NT2/D1 (cell line): ENCODE measurements around the gene CDC37L1.

ENCODE experiments used
- DNase-seq: peaks from one replicate; pipeline ENCODE4 v3.0.0-alpha.2; 2011; ENCODE audit warnings: low read depth, low spot score
- H3K27me3 ChIP-seq: 2 replicates; pipeline ENCODE4 v1.6.0; 2011; ENCODE audit warnings: mild to moderate bottlenecking; ENCODE audit not compliant: insufficient read length, insufficient read depth
- H3K36me3 ChIP-seq: 2 replicates; pipeline ENCODE4 v1.6.1; 2011; ENCODE audit warnings: mild to moderate bottlenecking, low read length, mixed read lengths; ENCODE audit not compliant: insufficient read depth, insufficient read length
- H3K4me1 ChIP-seq: 2 replicates; pipeline ENCODE4 v1.5.1; 2011; ENCODE audit not compliant: insufficient read depth, insufficient read length
- H3K4me3 ChIP-seq: 2 replicates; pipeline ENCODE4 v1.5.1; 2011; ENCODE audit warnings: low read depth; ENCODE audit not compliant: insufficient read length
- H3K9ac ChIP-seq: 2 replicates; pipeline ENCODE4 v1.6.0; 2011; ENCODE audit warnings: low read depth; ENCODE audit not compliant: insufficient read length
- H3K9me3 ChIP-seq: 2 replicates; pipeline ENCODE4 v1.5.1; 2011; ENCODE audit warnings: mild to moderate bottlenecking, low read length; ENCODE audit not compliant: insufficient read depth
- SUZ12 ChIP-seq: IDR thresholded peaks from 2 replicates; pipeline ENCODE4 v1.6.1; 2011; ENCODE audit not compliant: insufficient read length, insufficient read depth; ENCODE audit errors: extremely low read depth
- YY1 ChIP-seq: IDR thresholded peaks from 2 replicates; pipeline ENCODE4 v1.6.1; 2011; ENCODE audit not compliant: insufficient read length, insufficient read depth
- ZNF274 ChIP-seq: IDR thresholded peaks from 2 replicates; pipeline ENCODE4 v1.6.1; 2011; ENCODE audit warnings: mild to moderate bottlenecking, low read depth, low read length

CDC37L1 gene

GRCh38 chr9:4679268-4680172, at the start of gene CDC37L1:
Gene CDC37L1 (plus strand): TSS chr9:4679569. CDS start chr9:4679768, 199 bp downstream.
- no peaks in the 10 kb centered on the region for H3K9me3 ChIP-seq
- peaks cover 3% of the 10 kb centered on the region for H3K36me3 ChIP-seq
- DNase-seq, result peak; percentile 92
- H3K27me3 ChIP-seq, result no peaks in the 10 kb centered on the region
- H3K9ac ChIP-seq, result peak within 1 kb of the TSS; percentile 92
- H3K4me1 ChIP-seq, result no peaks in the 10 kb centered on the region
- no peak for TF ChIP-seq SUZ12
- peak; percentile 11 for TF ChIP-seq YY1
- no peak for TF ChIP-seq ZNF274
- H3K4me3 ChIP-seq, result peak within 1 kb of the TSS; percentile 90

DNA sequence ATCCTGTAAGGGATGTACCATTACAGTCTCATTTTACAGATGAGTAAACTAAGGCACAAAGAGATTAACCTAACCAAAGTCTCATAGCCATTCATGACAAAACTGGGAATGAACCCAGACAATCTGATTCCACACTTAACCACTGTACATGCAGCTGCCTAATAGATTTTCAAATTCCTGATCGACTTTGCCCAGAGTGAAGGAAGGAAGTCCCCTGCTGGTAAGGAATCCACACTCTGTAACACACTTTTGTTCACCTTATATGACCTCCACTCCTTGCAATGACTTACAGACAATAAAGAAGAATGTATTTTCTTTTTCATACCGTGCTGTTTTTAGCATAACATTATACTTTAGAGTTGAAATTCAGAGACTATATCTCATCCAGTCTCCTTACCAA, 48.5 kb upstream of the CDC37L1 start:
- Histone ChIP-seq H3K27me3 (no peaks in the 10 kb centered on the region), H3K9ac (no peak overlapping the region), H3K4me3 (no peak overlapping the region), H3K4me1 (no peaks in the 10 kb centered on the region), H3K36me3 (no peaks in the 10 kb centered on the region), H3K9me3 (no peaks in the 10 kb centered on the region)
- TF ChIP-seq YY1 (no peak), ZNF274 (no peak), SUZ12 (no peak)
- DNase-seq, result no peak

- no peaks in the 10 kb centered on the region for H3K9me3 ChIP-seq
- DNase-seq, result no peak
- H3K4me1 ChIP-seq, result no peaks in the 10 kb centered on the region
- H3K36me3 ChIP-seq, result no peaks in the 10 kb centered on the region
- no peak for TF ChIP-seq YY1
- no peak for TF ChIP-seq SUZ12
- TF ChIP-seq ZNF274, result no peak
- no peak overlapping the region for H3K9ac ChIP-seq
- no peaks in the 10 kb centered on the region for H3K27me3 ChIP-seq
- H3K4me3 ChIP-seq, result no peak overlapping the region
Measured at GRCh38 chr9:4638968-4639367, 40.4 kb upstream of the CDC37L1 start.

DNA sequence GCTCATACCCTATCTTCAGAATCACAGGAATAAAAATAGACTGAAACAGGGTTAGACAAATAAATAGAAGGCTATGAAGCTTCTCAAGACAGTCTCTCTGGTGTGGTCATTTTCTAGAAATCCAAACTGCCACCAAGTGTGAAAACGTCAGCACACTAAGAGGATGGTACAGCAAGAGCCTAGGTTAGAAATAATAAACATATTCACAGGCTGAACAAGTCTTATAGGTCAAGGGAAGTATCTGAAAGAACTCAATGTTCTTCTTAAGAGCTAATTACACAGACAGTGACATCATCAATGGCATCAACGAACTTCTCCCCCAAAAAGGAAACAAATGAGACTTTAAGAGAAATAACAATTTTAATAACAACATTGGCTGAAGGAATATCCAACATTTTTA, 39.9 kb upstream of the CDC37L1 start:
- no peak for DNase-seq
- TF ChIP-seq SUZ12 (no peak), YY1 (no peak), ZNF274 (no peak)
- H3K4me3 ChIP-seq, result no peak overlapping the region

GRCh38 chr9:4640027-4640426, 39.3 kb upstream of the CDC37L1 start:
- TF ChIP-seq SUZ12 (no peak), YY1 (no peak), ZNF274 (no peak)
- no peak overlapping the region for H3K9ac ChIP-seq
- no peak for DNase-seq

More for the DNA sequence above, 39.9 kb upstream of the CDC37L1 start:
- Histone ChIP-seq H3K9ac (no peak overlapping the region), H3K9me3 (no peaks in the 10 kb centered on the region), H3K4me1 (no peaks in the 10 kb centered on the region), H3K27me3 (no peaks in the 10 kb centered on the region), H3K36me3 (no peaks in the 10 kb centered on the region)

DNA sequence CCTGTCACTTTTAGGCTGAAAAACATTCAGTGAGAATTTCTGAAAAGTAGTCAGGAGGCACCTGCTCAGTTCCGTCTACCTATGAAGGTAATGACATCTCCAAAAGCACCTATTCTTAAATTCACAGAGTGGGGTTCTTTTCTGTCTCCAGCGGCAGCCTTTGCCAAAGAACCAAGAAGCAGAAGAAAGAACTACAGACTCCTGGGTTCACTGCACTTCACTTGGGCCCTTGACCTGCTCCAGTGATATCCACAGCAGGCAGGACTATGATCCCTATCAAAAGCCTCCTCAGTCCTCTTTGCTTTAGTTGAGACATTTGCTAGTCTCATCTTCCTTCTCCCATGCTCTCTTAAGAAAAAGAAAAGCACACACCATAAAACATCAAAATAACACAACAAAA, 37.0 kb upstream of the CDC37L1 start:
- Histone ChIP-seq H3K36me3 (no peaks in the 10 kb centered on the region), H3K4me1 (no peaks in the 10 kb centered on the region), H3K27me3 (no peaks in the 10 kb centered on the region), H3K9ac (no peak overlapping the region), H3K4me3 (no peak overlapping the region), H3K9me3 (no peaks in the 10 kb centered on the region)
- TF ChIP-seq YY1 (no peak), ZNF274 (no peak), SUZ12 (no peak)
- DNase-seq, result no peak

More at GRCh38 chr9:4640027-4640426, 39.3 kb upstream of the CDC37L1 start:
- Histone ChIP-seq H3K36me3 (no peaks in the 10 kb centered on the region), H3K4me3 (no peak overlapping the region), H3K27me3 (no peaks in the 10 kb centered on the region), H3K9me3 (no peaks in the 10 kb centered on the region), H3K4me1 (no peaks in the 10 kb centered on the region)

DNA sequence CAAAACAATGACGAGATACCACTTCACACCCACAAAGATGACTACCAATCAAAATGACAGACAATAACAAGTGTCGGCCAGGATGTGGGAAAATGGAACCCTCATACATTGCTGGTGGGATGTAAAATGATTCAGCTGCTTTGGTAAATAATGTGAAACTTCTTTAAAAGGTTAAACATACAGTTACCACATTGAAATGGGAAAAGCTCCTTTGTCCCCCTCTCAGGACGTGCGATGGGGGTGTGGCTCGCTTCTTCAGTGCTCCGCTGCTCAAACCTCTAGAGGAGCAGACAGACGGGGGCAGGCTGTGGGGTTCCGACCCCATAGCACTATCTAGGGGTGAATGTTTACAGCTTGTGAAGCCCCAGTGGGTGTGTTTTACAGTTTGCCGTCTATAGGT, 25.3 kb upstream of the CDC37L1 start:
- TF ChIP-seq SUZ12, result no peak
- no peak for TF ChIP-seq ZNF274
- no peak for TF ChIP-seq YY1
- Histone ChIP-seq H3K9me3 (no peaks in the 10 kb centered on the region), H3K36me3 (no peaks in the 10 kb centered on the region), H3K9ac (no peak overlapping the region), H3K27me3 (no peaks in the 10 kb centered on the region), H3K4me3 (no peak overlapping the region), H3K4me1 (no peaks in the 10 kb centered on the region)
- no peak for DNase-seq
